Measurements from ENCODE around the gene ZFAND6. TPM values are rescaled to one million over a fixed set of nuclear protein-coding genes. Genes with fewer than 3 reads are reported as not detected.

Gene ZFAND6
- total and polyA plus RNA-seq, 10 of the 15 experiments (the other 5 are each of a cell fraction or from before 2014, with no cell fraction given): 78.9 to 179 (median 135) TPM

GRCh38 chr15:80012060-80012726 lies 47.3 kb upstream of the ZFAND6 start:
- under 1% methylated on average over 6 of the region's 6 CpGs for WGBS (ENCODE audit: insufficient coverage, insufficient replicate concordance, low lambda C conversion rate, missing lambda C conversion rate)
- Histone ChIP-seq H4K20me1 (ENCODE audit: control insufficient read depth, insufficient read depth) (no peaks in the 10 kb centered on the region), H3K4me2 (ENCODE audit: control insufficient read depth, insufficient read depth) (peak overlapping the region; percentile 93; the same call in 1 of the 2 replicates), H3K36me3 (ENCODE audit: control insufficient read depth in 2 of 2, insufficient read depth in 2 of 2, low read length in 1 of 2) (no peaks in the 10 kb centered on the region), H3K27me3 (replicated peaks in 1 of 2; ENCODE audit: control insufficient read depth in 2 of 2, insufficient read depth in 2 of 2, low read length in 1 of 2) (no peaks in the 10 kb centered on the region), H3K79me2 (ENCODE audit: control insufficient read depth, insufficient read depth, low read length) (no peaks in the 10 kb centered on the region; the same call in 1 of the 2 replicates), H3K4me3 (no peak overlapping the region), H3K9me3 (replicated peaks; ENCODE audit: control insufficient read depth, insufficient read depth, low read length) (peaks cover 10% of the 10 kb centered on the region; the same call in 2 of the 3 replicates), H3K4me1 (ENCODE audit: control insufficient read depth, insufficient read depth, low read length) (peaks cover 45% of the 10 kb centered on the region), H3K9ac (ENCODE audit: control insufficient read depth, insufficient read depth, low read length) (0 out of 2 replicates have a peak overlapping the region, but pooled peaks have one; percentile 9), H2AFZ (ENCODE audit: control insufficient read depth, low read depth, low read length) (no peak overlapping the region), H3K27ac (ENCODE audit: control insufficient read depth, insufficient read depth) (peak overlapping the region; percentile 93)
- FAIRE-seq (no peak), ATAC-seq (peak; percentile 39), DNase-seq (ENCODE audit: low read depth, low spot score) (no peak)
- no TSS peak for BruUV-seq (replicated peaks)
- ChIA-PET CTCF (interaction anchor here (1.7 kb wide), 1 partner anchor 19 kb away, joined by 5 read pairs; no protein-coding TSS in a partner anchor), POLR2A (interaction anchor here (0.9 to 1.1 kb wide), 2 partner anchors 11 to 33 kb away, joined by 3 read pairs; no protein-coding TSS in a partner anchor), RAD21 (ENCODE audit: unreplicated experiment) (interaction anchor here (1.0 to 2.2 kb wide), 2 partner anchors 10 to 60 kb away, joined by 3 to 10 read pairs; no protein-coding TSS in a partner anchor), SMC1A (ENCODE audit: uncharacterized antibody, unreplicated experiment) (interaction anchor here (0.7 to 4.3 kb wide), 6 partner anchors 33 to 95 kb away, joined by 3 to 20 read pairs (median 7); partner anchors contain the start of gene BCL2A1)
- in situ Hi-C loops (cut with MboI) (loop anchor here (25.0 kb wide), 1 partner anchor 1275 kb away; no protein-coding TSS in a partner anchor), intact Hi-C loops (cut with micrococcal nuclease; ENCODE audit: unreplicated experiment) (loop anchor here (5.0 kb wide), 1 partner anchor 160 kb away; no protein-coding TSS in a partner anchor)
- TF ChIP-seq POLR2AphosphoS5 (IDR thresholded peaks at IDR 0.05; ENCODE audit: low read length) (no peak), FOXM1 (IDR thresholded peaks at IDR 0.05; ENCODE audit: low read depth, low read length) (peak; percentile 59; the same call in 1 of the 2 replicates), MEF2B (IDR thresholded peaks at IDR 0.05; ENCODE audit: partially characterized antibody, poor library complexity, severe bottlenecking) (peak; percentile 33), IKZF2 (IDR thresholded peaks at IDR 0.05) (peak; percentile 31 to 39; a peak in 2 of 4 replicates), EED (IDR thresholded peaks at IDR 0.05; ENCODE audit: low read depth) (peak; percentile 42; the same call in 1 of the 2 replicates), HCFC1 (IDR thresholded peaks at IDR 0.05; ENCODE audit: low read length) (no peak), NR2F1 (conservative IDR thresholded peaks at IDR 0.05) (0 out of 2 replicates have a peak, but pooled peaks have one; percentile 26), IKZF1 (conservative IDR thresholded peaks at IDR 0.05) (0 out of 2 replicates have a peak, but pooled peaks have one; percentile 9), PAX5 (IDR thresholded peaks at IDR 0.05; ENCODE audit: borderline replicate concordance, low read depth, low read length) (peak; percentile 57; the same call in 1 of the 2 replicates), TCF12 (IDR thresholded peaks at IDR 0.05; ENCODE audit: low read depth, low read length) (no peak), ESRRA (IDR thresholded peaks at IDR 0.05; ENCODE audit: low read length) (no peak), RELB (IDR thresholded peaks at IDR 0.05; ENCODE audit: low read depth) (peak; percentile 62; the same call in 1 of the 2 replicates), RUNX3 (IDR thresholded peaks at IDR 0.05; ENCODE audit: low read length) (peak; percentile 76; the same call in 1 of the 2 replicates), SPI1 (IDR thresholded peaks at IDR 0.05; ENCODE audit: borderline replicate concordance, insufficient read depth, low read depth, low read length) (peak; percentile 84), NFIC (IDR thresholded peaks at IDR 0.05; ENCODE audit: low read depth, low read length) (peak; percentile 19; the same call in 1 of the 2 replicates), ZBTB11 (CRISPR knock-in tag; IDR thresholded peaks at IDR 0.05) (no peak)

All from GM12878 (cell line).